ENCODE measurements around the gene CLASRP. TPM values are rescaled to one million over a fixed set of nuclear protein-coding genes. Genes with fewer than 3 reads are reported as not detected.
A peak's percentile ranks its signal among the peaks of the same experiment; 100 is the strongest.

Gene CLASRP
- total RNA-seq, 1 experiment from 2014 or later, result 29.9 TPM

DNA sequence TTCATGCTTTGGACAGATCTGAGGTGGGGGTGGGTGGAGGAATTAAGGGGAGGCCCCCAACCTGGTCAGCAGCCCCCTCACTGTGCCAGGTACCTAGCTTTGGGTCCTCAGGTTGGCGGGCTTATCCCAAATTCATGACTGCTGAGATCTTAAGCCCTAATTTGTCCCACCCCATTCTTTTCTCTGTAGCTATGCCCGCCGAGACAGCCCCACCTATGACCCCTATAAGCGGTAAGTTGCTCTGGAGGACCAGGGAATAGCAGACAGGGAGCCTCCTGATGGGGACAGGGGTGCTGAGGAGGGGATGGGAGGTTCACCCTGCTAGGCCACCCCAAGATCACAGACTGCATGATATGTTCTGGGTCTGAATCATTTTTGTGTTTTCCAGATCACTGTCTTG is 23.1 kb downstream of the CLASRP start:
- no peak for DNase-seq (ENCODE audit: low spot score)

GRCh38 chr19:45063851-45064801 is 25.3 kb downstream of the CLASRP start:
- DNase-seq (ENCODE audit: low spot score), result no peak

DNA sequence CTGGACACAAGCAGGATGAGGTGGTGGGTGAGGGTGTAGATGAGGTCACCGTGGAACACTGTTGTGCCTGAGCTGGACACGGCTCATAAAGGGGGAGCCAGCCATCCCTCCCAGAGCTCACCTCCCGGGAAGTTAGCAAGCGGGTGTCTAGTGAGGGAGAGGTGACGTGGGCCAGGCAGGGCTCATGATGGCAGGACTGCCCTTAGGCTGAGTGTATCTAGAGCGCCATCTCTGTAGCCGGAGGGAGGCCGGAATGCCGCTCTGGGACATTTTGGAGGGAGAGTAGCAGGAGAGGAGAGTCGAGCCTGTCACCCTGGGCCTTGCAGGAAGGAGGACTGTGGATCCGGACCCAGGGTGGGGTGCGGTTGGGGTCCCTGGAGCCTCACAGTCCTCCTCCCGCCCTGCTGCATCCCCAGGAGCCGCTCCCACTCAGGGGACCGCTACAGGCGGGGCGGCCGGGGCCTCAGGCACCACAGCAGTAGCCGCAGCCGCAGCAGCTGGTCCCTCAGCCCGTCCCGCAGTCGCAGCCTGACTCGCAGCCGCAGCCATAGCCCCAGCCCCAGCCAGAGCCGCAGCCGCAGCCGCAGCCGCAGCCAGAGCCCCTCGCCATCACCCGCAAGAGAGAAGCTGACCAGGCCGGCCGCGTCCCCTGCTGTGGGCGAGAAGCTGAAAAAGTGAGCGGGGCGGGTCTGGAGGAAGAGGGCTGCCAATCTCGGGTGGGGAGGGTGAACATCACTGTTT is 28.2 kb downstream of the CLASRP start:
- no peak for DNase-seq (ENCODE audit: low spot score)

GRCh38 chr19:45068041-45068440 is 29.2 kb downstream of the CLASRP start:
- no peak for DNase-seq (ENCODE audit: low spot score)

- DNase-seq (ENCODE audit: low spot score), result peak; percentile 8
Measured at GRCh38 chr19:45069056-45069455, 30.2 kb downstream of the CLASRP start.

GRCh38 chr19:45070214-45070613 is 31.4 kb downstream of the CLASRP start:
- DNase-seq (ENCODE audit: low spot score), result no peak

- no peak for DNase-seq (ENCODE audit: low spot score)
Measured at GRCh38 chr19:45070861-45071544, 32.2 kb downstream of the CLASRP start.

DNA sequence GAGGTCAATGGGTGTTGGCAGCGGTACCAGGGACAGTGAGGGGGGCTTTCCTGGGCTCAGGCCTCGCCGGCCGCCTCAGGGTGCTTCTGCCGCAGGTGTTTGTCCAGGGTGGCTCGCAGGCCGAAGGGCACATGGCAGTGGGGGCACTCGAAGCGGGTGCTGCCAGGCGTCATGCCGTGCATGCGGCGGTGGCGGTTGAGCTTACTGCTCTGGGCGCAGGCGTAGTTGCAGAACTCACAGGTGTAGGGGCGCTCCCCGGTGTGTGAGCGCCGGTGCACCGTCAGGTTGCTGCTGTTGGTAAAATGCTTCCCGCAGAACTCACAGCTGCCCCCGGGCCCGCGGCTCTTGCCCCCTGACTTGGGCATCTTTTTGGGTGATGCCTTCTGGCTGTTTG is 32.7 kb downstream of the CLASRP start:
- DNase-seq (ENCODE audit: low spot score), result no peak

- no peak for DNase-seq (ENCODE audit: low spot score)
Measured at GRCh38 chr19:45071969-45072790, 33.3 kb downstream of the CLASRP start.

- DNase-seq (ENCODE audit: low spot score), result no peak
Measured at GRCh38 chr19:45074744-45075300, 36.0 kb downstream of the CLASRP start.

DNA sequence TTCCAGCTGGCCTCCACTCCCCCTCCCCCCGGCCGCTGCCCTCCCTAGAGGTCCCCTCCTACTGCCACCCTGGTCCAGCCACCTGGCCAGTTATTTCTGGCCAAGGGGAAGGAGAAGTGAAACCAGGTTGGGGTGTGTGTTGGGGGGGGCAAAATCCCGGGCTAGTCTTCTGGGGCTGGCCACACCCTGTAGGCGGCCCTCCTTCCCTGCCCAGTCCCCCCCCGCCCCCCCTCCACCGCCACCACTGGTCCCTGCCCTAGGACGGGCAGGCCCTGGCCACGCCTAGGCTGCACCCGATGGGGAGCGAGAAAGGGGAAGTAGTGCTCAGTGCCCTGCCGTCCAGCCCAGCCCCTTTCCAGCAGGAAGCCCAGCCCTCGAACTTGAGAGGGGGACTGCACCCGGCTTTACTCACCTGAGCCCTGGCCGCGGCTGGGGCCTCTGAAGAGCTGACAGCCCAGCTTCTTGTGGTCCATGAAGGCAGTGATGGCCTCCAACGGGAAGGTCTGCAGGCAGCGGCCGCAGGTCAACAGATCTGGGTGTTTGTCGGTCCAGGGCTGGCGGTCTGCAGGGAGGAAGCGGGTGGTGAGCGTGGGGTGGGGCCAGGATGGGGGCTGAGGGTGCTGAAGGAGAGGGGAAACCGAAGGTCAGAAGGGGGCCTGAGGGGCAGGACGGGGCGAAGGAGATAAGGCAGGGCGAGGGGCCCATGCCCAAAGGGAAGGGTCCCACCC is 36.6 kb downstream of the CLASRP start:
- DNase-seq (ENCODE audit: low spot score), result no peak

DNA sequence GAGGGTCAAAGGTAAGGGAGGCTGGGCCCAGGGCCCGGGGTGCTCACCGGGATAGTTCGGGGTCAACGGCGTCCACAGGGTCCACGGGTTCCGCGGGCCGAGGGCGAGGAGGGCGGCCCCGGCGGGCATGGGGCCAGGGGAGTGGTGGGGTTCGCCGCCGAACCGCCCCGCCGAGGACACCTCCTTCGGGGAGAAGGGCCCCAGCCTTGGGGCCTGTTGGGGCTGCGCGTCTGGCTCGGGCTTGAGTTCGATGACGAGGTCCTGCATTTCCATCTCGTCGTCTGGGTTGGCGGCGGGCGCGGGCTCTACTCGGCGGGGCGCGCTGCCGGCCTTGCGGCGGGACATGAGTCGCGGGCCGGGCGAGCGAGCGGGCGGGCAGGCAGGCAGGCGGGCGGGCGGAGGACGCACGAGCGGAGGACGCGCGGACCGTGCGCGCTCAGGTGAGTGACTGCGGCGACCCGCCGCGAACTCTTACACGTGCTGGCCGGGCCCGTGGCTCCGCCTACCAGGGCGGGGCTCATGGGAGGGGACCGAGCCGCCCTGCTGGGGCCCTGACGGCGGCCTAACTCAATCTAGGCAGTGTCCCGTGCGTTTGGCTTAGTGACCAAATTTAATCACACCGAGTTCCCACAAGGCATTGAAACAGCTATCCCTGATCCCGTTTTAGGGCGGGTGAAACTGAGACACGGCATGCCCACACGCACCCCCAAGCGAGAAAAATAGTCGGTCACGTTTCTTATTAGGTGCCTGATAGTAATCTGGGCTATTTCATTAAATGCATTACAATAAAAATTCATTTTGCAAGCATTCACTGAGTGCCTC is 37.4 kb downstream of the CLASRP start, which contains the start of gene ZNF296:
ZNF296 (minus strand) TSS at position 450 of the 822 bp plus-strand sequence; CDS start at position 345, 105 bp downstream.
- DNase-seq (ENCODE audit: low spot score), result no peak

DNA sequence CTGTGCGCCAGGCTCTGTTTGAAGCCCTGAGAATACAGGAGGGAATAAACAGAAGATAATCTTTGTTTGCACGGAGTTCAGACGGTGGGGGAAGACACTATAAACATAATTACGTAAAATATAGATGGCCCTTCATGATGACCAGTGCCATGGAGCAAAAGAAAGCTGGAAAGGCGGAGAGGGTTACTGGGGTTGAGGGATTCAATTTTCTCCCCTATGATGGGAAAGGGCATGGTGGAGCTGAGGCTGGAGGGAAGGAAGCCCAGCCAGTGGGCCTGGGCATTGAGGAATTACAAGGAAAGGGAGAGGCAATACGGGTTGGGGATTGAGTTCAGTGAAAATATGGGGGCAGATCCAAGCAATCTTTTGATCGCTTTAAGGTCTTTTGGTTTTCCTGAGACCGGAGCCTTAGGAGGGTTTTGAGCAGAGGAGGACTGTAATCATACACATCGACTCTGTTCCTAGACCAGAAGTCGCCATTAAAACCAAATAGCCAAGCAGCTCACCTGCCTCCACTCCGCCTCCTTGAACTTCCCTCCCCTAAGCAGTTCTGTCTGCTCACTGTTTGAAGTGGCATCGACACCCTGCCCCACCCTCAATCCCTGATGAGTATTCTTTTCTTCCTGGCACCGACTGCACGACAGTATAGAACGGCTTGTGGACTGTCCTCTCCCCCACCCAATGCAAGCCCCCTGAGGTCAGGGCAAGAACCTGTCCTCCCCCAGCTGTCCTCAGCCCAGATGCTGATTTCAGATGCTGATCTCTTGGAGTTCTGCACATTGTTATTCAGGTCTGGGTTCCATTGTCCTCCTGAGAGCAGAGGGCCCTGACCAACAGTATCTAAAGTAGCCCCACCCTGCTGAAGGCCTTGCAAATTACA is 38.2 kb downstream of the CLASRP start:
- DNase-seq (ENCODE audit: low spot score), result no peak

DNA sequence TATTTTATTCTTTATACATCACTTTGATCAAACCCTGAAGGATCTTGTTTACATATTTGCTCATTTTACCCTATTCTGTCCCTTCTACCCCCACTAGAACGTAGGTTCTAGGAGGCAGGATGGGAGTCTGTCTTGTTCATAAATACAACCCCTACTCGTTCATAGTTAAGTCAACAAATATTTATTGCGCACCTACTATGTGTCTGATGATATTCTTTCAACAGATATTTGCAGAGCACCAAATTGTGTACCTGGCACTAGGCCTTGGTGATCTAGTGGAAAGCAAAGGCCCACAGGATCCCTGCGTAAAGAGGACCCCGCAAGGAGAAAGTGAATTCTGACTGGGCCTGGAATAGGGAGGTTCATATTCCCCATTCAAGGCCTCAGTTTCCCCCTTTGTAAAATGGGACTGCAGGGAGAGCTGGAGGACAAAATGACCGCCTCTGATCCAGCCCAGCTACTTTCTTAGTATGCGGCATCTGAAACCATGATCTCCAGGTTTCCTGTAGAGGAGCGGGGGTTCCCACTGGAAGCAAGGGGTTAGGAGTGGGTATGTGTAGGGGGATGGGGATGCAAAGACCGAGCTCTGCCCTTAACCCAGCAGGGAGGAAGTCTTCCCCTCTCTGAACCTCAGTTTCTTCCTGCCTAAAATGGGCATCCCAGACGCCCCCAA is 39.7 kb downstream of the CLASRP start:
- no peak for DNase-seq (ENCODE audit: low spot score)

DNA sequence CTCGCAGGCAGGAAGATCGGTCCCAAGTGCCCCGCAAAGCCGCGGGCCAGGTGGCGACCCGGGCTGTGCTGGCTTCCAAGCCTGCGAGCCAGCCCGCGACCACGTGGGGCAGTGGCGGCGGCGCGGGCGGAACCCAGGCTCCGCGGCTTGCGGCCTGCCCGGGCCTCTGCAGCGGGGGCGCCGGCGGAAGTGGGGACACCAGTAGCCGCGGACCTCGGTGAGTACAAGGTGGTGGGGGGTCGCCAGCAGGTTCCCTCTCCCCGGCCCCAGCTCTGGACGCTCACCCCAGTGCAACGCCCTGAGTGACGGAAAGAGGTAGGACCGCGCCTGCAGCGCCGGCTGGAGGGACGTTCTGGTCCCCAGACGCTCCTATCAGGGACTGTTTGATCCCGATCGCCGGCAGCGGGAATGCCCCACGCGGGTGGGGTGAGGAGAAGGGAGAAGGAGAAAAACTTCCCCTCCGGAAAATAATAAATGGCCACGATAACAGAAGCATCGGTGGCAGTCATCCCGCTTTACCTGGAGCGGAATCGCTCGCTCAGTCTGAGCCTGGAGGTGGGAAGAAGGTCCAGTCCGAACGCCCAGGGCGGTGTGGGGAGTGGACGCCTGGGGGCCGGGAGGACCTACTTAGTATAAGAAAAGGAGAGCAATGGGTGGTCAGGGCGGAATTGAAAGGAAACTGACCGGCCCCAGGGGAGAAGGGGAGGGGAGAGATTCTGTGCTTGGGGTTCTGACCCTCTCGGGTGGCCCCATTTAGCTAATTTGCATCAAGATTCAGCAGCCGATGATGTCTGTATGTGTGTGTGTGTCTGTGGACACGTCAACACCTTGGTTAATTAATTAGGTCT is 40.4 kb downstream of the CLASRP start, which contains the start of gene GEMIN7:
GEMIN7 (plus strand) TSS at position 198 of the 848 bp plus-strand sequence. CDS start 10,855 bp downstream, outside the sequence.
- peak; percentile 34 for DNase-seq (ENCODE audit: low spot score)

- DNase-seq (ENCODE audit: low spot score), result no peak
Measured at GRCh38 chr19:45079911-45080370, 41.1 kb downstream of the CLASRP start.

Data from A172 (cell line).